H9 (cell line): Measurements from ENCODE around the gene IGSF3. TPM values are rescaled to one million over a fixed set of nuclear protein-coding genes. Genes with fewer than 3 reads are reported as not detected.

Experiments used
- DNase-seq: peaks from one replicate; pipeline ENCODE4 v3.0.0-alpha.2; 2017
- H2AFZ ChIP-seq: one replicate; pipeline ENCODE4 v1.6.1; 2013; ENCODE audit warnings: mild to moderate bottlenecking, low read length, control low read depth, moderate library complexity
- H2AK5ac ChIP-seq: 2 replicates; pipeline ENCODE4 v1.6.1; 2013; ENCODE audit warnings: low read length, control low read depth, mixed read lengths; ENCODE audit not compliant: insufficient read length
- H2BK120ac ChIP-seq: one replicate; pipeline ENCODE4 v1.6.1; 2013; ENCODE audit warnings: low read depth, mild to moderate bottlenecking, low read length, control low read depth, inconsistent platforms; ENCODE audit not compliant: poor library complexity, severe bottlenecking
- H2BK12ac ChIP-seq: 2 replicates; pipeline ENCODE4 v1.6.1; 2013; ENCODE audit warnings: low read length, control low read depth, mixed read lengths, low read depth; ENCODE audit not compliant: insufficient read length
- H2BK15ac ChIP-seq: 2 replicates; pipeline ENCODE4 v1.6.1; 2013; ENCODE audit warnings: low read depth, low read length, control low read depth
- H2BK20ac ChIP-seq: one replicate; pipeline ENCODE4 v1.6.1; 2013; ENCODE audit warnings: low read depth, mild to moderate bottlenecking, low read length, control low read depth, inconsistent platforms; ENCODE audit not compliant: poor library complexity, severe bottlenecking
- H2BK5ac ChIP-seq: 2 replicates; pipeline ENCODE4 v1.6.1; 2013; ENCODE audit warnings: low read length, control low read depth, mixed read lengths; ENCODE audit not compliant: insufficient read length
- H3K14ac ChIP-seq: 2 replicates; pipeline ENCODE4 v1.6.1; 2013; ENCODE audit warnings: low read length, control low read depth; ENCODE audit not compliant: insufficient read depth
- H3K18ac ChIP-seq: 2 replicates; pipeline ENCODE4 v1.6.1; 2013; ENCODE audit warnings: low read depth, mild to moderate bottlenecking, mixed read lengths, low read length, control low read depth; ENCODE audit not compliant: insufficient read length
- H3K23ac ChIP-seq: 2 replicates; pipeline ENCODE4 v1.6.1; 2013; ENCODE audit warnings: low read length, control low read depth, mixed read lengths, low read depth; ENCODE audit not compliant: insufficient read length
- H3K23me2 ChIP-seq: 2 replicates; pipeline ENCODE4 v1.6.1; 2013; ENCODE audit warnings: low read depth, mild to moderate bottlenecking, mixed read lengths, low read length, control low read depth; ENCODE audit not compliant: insufficient read length, poor library complexity, severe bottlenecking
- H3K27ac ChIP-seq: 2 replicates; pipeline ENCODE4 v1.5.1; 2013; ENCODE audit warnings: low read length, control low read depth, mixed read lengths, low read depth; ENCODE audit not compliant: insufficient read length
- H3K27me3 ChIP-seq: 2 replicates; pipeline ENCODE4 v1.6.1; 2013; ENCODE audit warnings: low read length, control low read depth, inconsistent platforms; ENCODE audit not compliant: insufficient read depth
- H3K4ac ChIP-seq: 2 replicates; pipeline ENCODE4 v1.6.1; 2013; ENCODE audit warnings: low read depth, mild to moderate bottlenecking, control low read depth, inconsistent platforms, low read length, moderate library complexity
- H3K4me1 ChIP-seq: 2 replicates; pipeline ENCODE4 v1.6.1; 2013; ENCODE audit warnings: low read length, control low read depth, inconsistent platforms; ENCODE audit not compliant: insufficient read depth
- H3K4me2 ChIP-seq: 2 replicates; pipeline ENCODE4 v1.6.1; 2013; ENCODE audit warnings: low read length, control low read depth, mixed read lengths; ENCODE audit not compliant: insufficient read length, insufficient read depth
- H3K56ac ChIP-seq: 2 replicates; pipeline ENCODE4 v1.6.1; 2013; ENCODE audit warnings: low read depth, mild to moderate bottlenecking, mixed read lengths, low read length, control low read depth; ENCODE audit not compliant: insufficient read length
- H3K79me1 ChIP-seq: 2 replicates; pipeline ENCODE4 v1.6.1; 2013; ENCODE audit warnings: low read depth, mild to moderate bottlenecking, moderate library complexity, low read length, control low read depth, inconsistent platforms; ENCODE audit not compliant: insufficient read depth, poor library complexity, severe bottlenecking
- H3K79me2 ChIP-seq: 2 replicates; pipeline ENCODE4 v1.6.1; 2013; ENCODE audit warnings: low read length, control low read depth, inconsistent platforms; ENCODE audit not compliant: insufficient read depth
- H3K9ac ChIP-seq: 2 replicates; pipeline ENCODE4 v1.6.1; 2013; ENCODE audit warnings: low read length, control low read depth, mixed read lengths; ENCODE audit not compliant: insufficient read length; ENCODE audit errors: extremely low read depth
- H3K9me3 ChIP-seq: one replicate; pipeline ENCODE4 v1.6.1; 2013; ENCODE audit warnings: low read depth, low read length, inconsistent platforms; ENCODE audit not compliant: control insufficient read depth
- H3T11ph ChIP-seq: one replicate; pipeline ENCODE4 v1.6.1; 2013; ENCODE audit warnings: mild to moderate bottlenecking, low read length, control low read depth, inconsistent platforms
- H4K20me1 ChIP-seq: one replicate; pipeline ENCODE4 v1.6.1; 2013; ENCODE audit not compliant: control insufficient read depth, insufficient read length, insufficient read depth
- H4K5ac ChIP-seq: 2 replicates; pipeline ENCODE4 v1.6.1; 2013; ENCODE audit warnings: low read depth, mild to moderate bottlenecking, mixed read lengths, low read length, control low read depth; ENCODE audit not compliant: insufficient read length
- H4K8ac ChIP-seq: replicated peaks from 2 replicates; pipeline ENCODE4 v1.6.1; 2013; ENCODE audit warnings: low read length, control low read depth, mixed read lengths, low read depth; ENCODE audit not compliant: insufficient read length
- H4K91ac ChIP-seq: 2 replicates; pipeline ENCODE4 v1.6.1; 2013; ENCODE audit warnings: low read depth, mild to moderate bottlenecking, moderate library complexity, mixed read lengths, low read length, control low read depth; ENCODE audit not compliant: insufficient read length
- H3K27ac Mint-ChIP-seq, 3 experiments: 2 replicates in 2 of 3; 3 replicates in 1 of 3; pipeline ENCODE4 v1.8.0; 2020 to 2021; ENCODE audit warnings: mixed read lengths in 3 of 3, mild to moderate bottlenecking in 1 of 3, moderate library complexity in 1 of 3
- H3K27me3 Mint-ChIP-seq: 2 replicates; pipeline ENCODE4 v1.8.0; 2021; ENCODE audit warnings: low read depth, mild to moderate bottlenecking, moderate library complexity, mixed read lengths
- H3K36me3 Mint-ChIP-seq, 3 experiments: 2 replicates in 2 of 3; 3 replicates in 1 of 3; pipeline ENCODE4 v1.8.0; 2020 to 2021; ENCODE audit warnings: low read depth in 3 of 3, mixed read lengths in 3 of 3; ENCODE audit not compliant: insufficient read depth in 1 of 3
- H3K4me1 Mint-ChIP-seq, 2 experiments: 2 replicates each; pipeline ENCODE4 v1.8.0; 2020; ENCODE audit warnings: mixed read lengths in 2 of 2
- H3K4me3 Mint-ChIP-seq, 2 experiments: 2 replicates in 1 of 2; 3 replicates in 1 of 2; pipeline ENCODE4 v1.8.0; 2020 to 2021; ENCODE audit warnings: mild to moderate bottlenecking in 2 of 2, mixed read lengths in 2 of 2, moderate library complexity in 1 of 2
- H3K9me3 Mint-ChIP-seq, 2 experiments: 2 replicates in 1 of 2; 3 replicates in 1 of 2; pipeline ENCODE4 v1.8.0; 2020; ENCODE audit warnings: mild to moderate bottlenecking in 2 of 2, mixed read lengths in 2 of 2, moderate library complexity in 1 of 2
- CTCF ChIP-seq: fragments of 200-600 bp; sonication (generic); conservative IDR thresholded peaks from 3 replicates; pipeline ENCODE4 v1.8.0; 2021; ENCODE audit warnings: antibody characterized with exemption, mild to moderate bottlenecking
- WGBS: extraction: QIAGEN DNeasy Blood & Tissue Kit; methylation state at CpG from one replicate; pipeline ENCODE4 v1.1.7; 2013; ENCODE audit warnings: missing lambda C conversion rate, low lambda C conversion rate, mixed read lengths; ENCODE audit not compliant: insufficient read length; ENCODE audit errors: extremely low coverage; 5-methylcytosine and 5-hydroxymethylcytosine counted together
- total RNA-seq: library from RNA; stranded (reverse); gene quantifications from 2 replicates; pipeline ENCODE4 v1.2.1, GENCODE V29; 2021

The IGSF3 gene
- total RNA-seq, 1 experiment from 2014 or later = 19.1 TPM

- Histone ChIP-seq H3K23ac (no peak overlapping the region), H3K79me2 (no peaks in the 10 kb centered on the region), H3K18ac (no peak overlapping the region), H3K9ac (no peak overlapping the region), H3K4me1 (no peaks in the 10 kb centered on the region), H4K5ac (no peak overlapping the region), H4K91ac (no peak overlapping the region), H3K79me1 (no peaks in the 10 kb centered on the region), H3K9me3 (no peaks in the 10 kb centered on the region), H2BK5ac (no peak overlapping the region), H2AFZ (no peak overlapping the region), H3K27me3 (no peaks in the 10 kb centered on the region), H4K8ac (no peak overlapping the region), H4K20me1 (no peaks in the 10 kb centered on the region), H3K4ac (no peak overlapping the region), H2BK120ac (no peak overlapping the region), H3T11ph (no peak overlapping the region), H3K27ac (no peak overlapping the region), H3K23me2 (no peaks in the 10 kb centered on the region), H2BK20ac (no peak overlapping the region), H2BK12ac (no peak overlapping the region), H3K14ac (no peak overlapping the region), H3K56ac (no peak overlapping the region), H3K4me2 (no peak overlapping the region), H2BK15ac (no peak overlapping the region), H2AK5ac (no peak overlapping the region)
- TF ChIP-seq CTCF = peak; percentile 18; the same call in 1 of the 3 replicates
- Mint-ChIP-seq H3K27ac (no peak overlapping the region), H3K36me3 (no peaks in the 10 kb centered on the region), H3K4me3 (no peak overlapping the region), H3K9me3 (no peaks in the 10 kb centered on the region), H3K27me3 (no peaks in the 10 kb centered on the region; the same call in 1 of the 2 replicates), H3K4me1 (no peaks in the 10 kb centered on the region)
- no CpG with 5 or more reads among the region's 7 CpGs for WGBS
- DNase-seq = no peak
These were observed 11.7 kb upstream of the IGSF3 start for GRCh38 chr1:116679091-116679827.
